ENCODE results near the gene TMEM38A.

Gene TMEM38A

DNA sequence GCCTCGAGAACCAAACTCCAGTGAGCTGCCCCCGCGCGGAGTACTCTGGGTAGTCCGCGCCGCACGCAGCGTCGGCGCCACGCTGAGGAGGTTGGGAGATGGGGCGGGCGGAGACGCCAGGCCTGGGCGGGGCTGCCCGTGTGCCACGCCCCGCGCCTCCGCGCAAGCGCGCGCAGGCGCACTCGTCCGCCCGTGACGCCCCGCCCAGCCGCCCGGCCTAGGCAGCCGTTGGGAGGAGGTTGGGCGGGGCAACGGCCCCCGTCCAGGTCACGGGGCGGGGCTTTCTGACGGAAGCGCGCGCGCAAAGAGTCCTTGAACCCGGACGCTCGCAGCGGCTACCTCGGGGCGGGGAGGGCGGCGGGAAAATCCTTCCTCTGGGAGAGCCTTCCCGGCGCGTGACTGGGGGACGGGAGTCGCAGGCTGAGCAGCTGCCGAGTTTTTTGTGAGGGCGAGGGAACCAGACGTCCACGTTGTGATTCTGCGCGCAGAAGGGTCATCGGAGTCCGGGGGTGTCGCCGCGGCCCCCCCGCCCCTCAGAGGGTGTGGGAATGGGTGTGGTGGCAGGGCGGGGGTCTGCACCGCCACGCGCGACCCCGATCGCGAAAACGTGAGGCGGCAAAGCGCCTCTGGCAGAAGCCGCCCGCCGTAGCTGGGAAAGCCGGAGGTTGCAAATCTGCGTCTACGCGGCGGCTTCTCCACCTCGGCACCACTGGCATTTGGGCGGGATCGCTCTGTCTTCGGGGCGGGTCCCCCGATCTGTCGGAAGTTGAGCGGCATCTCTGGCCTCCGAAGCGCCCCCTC, 32.6 kb upstream of the TMEM38A start, which contains the start of gene MED26:
Gene MED26, minus strand, starts transcription at position 22 of the 801 bp plus-strand sequence. CDS start 261 bp downstream, outside the sequence.
- Histone ChIP-seq H3K36me3 (ENCODE audit: control insufficient read depth in 2 of 2, insufficient read depth in 1 of 2, low read length in 2 of 2) (peaks cover 7 to 39% of the 10 kb centered on the region in 2 experiments; a peak in 2 of 3 replicates), H3K9me3 (ENCODE audit: control insufficient read depth, insufficient read depth, low read depth, low read length) (no peaks in the 10 kb centered on the region), H3K4me1 (ENCODE audit: control insufficient read depth, insufficient read depth, low read length) (no peaks in the 10 kb centered on the region), H3K4me3 (ENCODE audit: low read depth, low read length) (peak within 1 kb of the TSS; percentile 89), H3K27ac (ENCODE audit: extremely low read depth, low read depth, low read length) (peak within 1 kb of the TSS; percentile 92)
- ChIA-PET CTCF (interaction anchor here (0.6 kb wide), 3 partner anchors 12 to 429 kb away, joined by 3 read pairs; no protein-coding TSS in a partner anchor), POLR2A (interaction anchor here (0.6 to 3.1 kb wide), 19 partner anchors 10 to 519 kb away, joined by 3 to 20 read pairs (median 6); partner anchors contain the start of genes C19orf44, CALR3, SLC35E1 and SMIM7)
- TF ChIP-seq, protein P1, sequence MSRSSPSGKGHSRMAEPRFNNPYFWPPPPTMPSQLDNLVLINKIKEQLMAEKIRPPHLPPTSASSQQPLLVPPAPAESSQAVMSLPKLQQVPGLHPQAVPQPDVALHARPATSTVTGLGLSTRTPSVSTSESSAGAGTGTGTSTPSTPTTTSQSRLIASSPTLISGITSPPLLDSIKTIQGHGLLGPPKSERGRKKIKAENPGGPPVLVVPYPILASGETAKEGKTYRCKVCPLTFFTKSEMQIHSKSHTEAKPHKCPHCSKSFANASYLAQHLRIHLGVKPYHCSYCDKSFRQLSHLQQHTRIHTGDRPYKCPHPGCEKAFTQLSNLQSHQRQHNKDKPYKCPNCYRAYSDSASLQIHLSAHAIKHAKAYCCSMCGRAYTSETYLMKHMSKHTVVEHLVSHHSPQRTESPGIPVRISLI (tag by site-specific recombination; IDR thresholded peaks at IDR 0.05) = peak; percentile 79
- TF ChIP-seq GLI4 (tag by site-specific recombination; IDR thresholded peaks at IDR 0.05) = peak; percentile 53; the same call in 1 of the 2 replicates
- TF ChIP-seq OVOL3 (tag by site-specific recombination; IDR thresholded peaks at IDR 0.05) = peak; percentile 50; the same call in 1 of the 2 replicates
- TF ChIP-seq KLF7 (tag by site-specific recombination; IDR thresholded peaks at IDR 0.05; ENCODE audit: borderline replicate concordance) = peak; percentile 80
- peak; percentile 70 for TF ChIP-seq ZBTB8A (tag by site-specific recombination; IDR thresholded peaks at IDR 0.05)
- TF ChIP-seq, protein P2, sequence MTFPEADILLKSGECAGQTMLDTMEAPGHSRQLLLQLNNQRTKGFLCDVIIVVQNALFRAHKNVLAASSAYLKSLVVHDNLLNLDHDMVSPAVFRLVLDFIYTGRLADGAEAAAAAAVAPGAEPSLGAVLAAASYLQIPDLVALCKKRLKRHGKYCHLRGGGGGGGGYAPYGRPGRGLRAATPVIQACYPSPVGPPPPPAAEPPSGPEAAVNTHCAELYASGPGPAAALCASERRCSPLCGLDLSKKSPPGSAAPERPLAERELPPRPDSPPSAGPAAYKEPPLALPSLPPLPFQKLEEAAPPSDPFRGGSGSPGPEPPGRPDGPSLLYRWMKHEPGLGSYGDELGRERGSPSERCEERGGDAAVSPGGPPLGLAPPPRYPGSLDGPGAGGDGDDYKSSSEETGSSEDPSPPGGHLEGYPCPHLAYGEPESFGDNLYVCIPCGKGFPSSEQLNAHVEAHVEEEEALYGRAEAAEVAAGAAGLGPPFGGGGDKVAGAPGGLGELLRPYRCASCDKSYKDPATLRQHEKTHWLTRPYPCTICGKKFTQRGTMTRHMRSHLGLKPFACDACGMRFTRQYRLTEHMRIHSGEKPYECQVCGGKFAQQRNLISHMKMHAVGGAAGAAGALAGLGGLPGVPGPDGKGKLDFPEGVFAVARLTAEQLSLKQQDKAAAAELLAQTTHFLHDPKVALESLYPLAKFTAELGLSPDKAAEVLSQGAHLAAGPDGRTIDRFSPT (tag by site-specific recombination; IDR thresholded peaks at IDR 0.05) = peak; percentile 36; the same call in 1 of the 2 replicates
- TF ChIP-seq, protein P3, sequence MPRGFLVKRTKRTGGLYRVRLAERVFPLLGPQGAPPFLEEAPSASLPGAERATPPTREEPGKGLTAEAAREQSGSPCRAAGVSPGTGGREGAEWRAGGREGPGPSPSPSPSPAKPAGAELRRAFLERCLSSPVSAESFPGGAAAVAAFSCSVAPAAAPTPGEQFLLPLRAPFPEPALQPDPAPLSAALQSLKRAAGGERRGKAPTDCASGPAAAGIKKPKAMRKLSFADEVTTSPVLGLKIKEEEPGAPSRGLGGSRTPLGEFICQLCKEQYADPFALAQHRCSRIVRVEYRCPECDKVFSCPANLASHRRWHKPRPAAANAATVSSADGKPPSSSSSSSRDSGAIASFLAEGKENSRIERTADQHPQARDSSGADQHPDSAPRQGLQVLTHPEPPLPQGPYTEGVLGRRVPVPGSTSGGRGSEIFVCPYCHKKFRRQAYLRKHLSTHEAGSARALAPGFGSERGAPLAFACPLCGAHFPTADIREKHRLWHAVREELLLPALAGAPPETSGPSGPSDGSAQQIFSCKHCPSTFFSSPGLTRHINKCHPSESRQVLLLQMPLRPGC (tag by site-specific recombination; IDR thresholded peaks at IDR 0.05) = peak; percentile 83; the same call in 1 of the 2 replicates
- TF ChIP-seq ZNF660 (tag by site-specific recombination; IDR thresholded peaks at IDR 0.05) = 0 out of 2 replicates have a peak, but pooled peaks have one; percentile 7
- TF ChIP-seq, protein P4, sequence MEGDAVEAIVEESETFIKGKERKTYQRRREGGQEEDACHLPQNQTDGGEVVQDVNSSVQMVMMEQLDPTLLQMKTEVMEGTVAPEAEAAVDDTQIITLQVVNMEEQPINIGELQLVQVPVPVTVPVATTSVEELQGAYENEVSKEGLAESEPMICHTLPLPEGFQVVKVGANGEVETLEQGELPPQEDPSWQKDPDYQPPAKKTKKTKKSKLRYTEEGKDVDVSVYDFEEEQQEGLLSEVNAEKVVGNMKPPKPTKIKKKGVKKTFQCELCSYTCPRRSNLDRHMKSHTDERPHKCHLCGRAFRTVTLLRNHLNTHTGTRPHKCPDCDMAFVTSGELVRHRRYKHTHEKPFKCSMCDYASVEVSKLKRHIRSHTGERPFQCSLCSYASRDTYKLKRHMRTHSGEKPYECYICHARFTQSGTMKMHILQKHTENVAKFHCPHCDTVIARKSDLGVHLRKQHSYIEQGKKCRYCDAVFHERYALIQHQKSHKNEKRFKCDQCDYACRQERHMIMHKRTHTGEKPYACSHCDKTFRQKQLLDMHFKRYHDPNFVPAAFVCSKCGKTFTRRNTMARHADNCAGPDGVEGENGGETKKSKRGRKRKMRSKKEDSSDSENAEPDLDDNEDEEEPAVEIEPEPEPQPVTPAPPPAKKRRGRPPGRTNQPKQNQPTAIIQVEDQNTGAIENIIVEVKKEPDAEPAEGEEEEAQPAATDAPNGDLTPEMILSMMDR (tag by site-specific recombination; IDR thresholded peaks at IDR 0.05) = no peak
- no peak for TF ChIP-seq ZNF548 (tag by site-specific recombination; IDR thresholded peaks at IDR 0.05)
- TF ChIP-seq, protein P5, sequence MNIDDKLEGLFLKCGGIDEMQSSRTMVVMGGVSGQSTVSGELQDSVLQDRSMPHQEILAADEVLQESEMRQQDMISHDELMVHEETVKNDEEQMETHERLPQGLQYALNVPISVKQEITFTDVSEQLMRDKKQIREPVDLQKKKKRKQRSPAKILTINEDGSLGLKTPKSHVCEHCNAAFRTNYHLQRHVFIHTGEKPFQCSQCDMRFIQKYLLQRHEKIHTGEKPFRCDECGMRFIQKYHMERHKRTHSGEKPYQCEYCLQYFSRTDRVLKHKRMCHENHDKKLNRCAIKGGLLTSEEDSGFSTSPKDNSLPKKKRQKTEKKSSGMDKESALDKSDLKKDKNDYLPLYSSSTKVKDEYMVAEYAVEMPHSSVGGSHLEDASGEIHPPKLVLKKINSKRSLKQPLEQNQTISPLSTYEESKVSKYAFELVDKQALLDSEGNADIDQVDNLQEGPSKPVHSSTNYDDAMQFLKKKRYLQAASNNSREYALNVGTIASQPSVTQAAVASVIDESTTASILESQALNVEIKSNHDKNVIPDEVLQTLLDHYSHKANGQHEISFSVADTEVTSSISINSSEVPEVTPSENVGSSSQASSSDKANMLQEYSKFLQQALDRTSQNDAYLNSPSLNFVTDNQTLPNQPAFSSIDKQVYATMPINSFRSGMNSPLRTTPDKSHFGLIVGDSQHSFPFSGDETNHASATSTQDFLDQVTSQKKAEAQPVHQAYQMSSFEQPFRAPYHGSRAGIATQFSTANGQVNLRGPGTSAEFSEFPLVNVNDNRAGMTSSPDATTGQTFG (tag by site-specific recombination; IDR thresholded peaks at IDR 0.05; ENCODE audit: borderline replicate concordance) = peak; percentile 47; the same call in 1 of the 2 replicates
- TF ChIP-seq, protein P6, sequence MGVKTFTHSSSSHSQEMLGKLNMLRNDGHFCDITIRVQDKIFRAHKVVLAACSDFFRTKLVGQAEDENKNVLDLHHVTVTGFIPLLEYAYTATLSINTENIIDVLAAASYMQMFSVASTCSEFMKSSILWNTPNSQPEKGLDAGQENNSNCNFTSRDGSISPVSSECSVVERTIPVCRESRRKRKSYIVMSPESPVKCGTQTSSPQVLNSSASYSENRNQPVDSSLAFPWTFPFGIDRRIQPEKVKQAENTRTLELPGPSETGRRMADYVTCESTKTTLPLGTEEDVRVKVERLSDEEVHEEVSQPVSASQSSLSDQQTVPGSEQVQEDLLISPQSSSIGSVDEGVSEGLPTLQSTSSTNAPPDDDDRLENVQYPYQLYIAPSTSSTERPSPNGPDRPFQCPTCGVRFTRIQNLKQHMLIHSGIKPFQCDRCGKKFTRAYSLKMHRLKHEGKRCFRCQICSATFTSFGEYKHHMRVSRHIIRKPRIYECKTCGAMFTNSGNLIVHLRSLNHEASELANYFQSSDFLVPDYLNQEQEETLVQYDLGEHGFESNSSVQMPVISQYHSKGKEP (tag by site-specific recombination; IDR thresholded peaks at IDR 0.05) = peak; percentile 15; the same call in 1 of the 2 replicates
- peak; percentile 86; the same call in 1 of the 2 replicates for TF ChIP-seq ZFP37 (tag by site-specific recombination; IDR thresholded peaks at IDR 0.05)
- peak; percentile 82 for TF ChIP-seq ZSCAN23 (tag by site-specific recombination; IDR thresholded peaks at IDR 0.05)
- no peak for TF ChIP-seq SCRT2 (tag by site-specific recombination; IDR thresholded peaks at IDR 0.05)
- peak; percentile 37; the same call in 1 of the 2 replicates for TF ChIP-seq GFI1B (tag by site-specific recombination; IDR thresholded peaks at IDR 0.05)
- peak; percentile 59 for TF ChIP-seq ZNF561 (tag by site-specific recombination; IDR thresholded peaks at IDR 0.05; ENCODE audit: borderline replicate concordance)
- TF ChIP-seq, protein P7, sequence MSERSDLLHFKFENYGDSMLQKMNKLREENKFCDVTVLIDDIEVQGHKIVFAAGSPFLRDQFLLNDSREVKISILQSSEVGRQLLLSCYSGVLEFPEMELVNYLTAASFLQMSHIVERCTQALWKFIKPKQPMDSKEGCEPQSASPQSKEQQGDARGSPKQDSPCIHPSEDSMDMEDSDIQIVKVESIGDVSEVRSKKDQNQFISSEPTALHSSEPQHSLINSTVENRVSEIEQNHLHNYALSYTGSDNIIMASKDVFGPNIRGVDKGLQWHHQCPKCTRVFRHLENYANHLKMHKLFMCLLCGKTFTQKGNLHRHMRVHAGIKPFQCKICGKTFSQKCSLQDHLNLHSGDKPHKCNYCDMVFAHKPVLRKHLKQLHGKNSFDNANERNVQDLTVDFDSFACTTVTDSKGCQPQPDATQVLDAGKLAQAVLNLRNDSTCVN (tag by site-specific recombination; optimal IDR thresholded peaks at IDR 0.05) = peak; percentile 97
- TF ChIP-seq, protein P8, sequence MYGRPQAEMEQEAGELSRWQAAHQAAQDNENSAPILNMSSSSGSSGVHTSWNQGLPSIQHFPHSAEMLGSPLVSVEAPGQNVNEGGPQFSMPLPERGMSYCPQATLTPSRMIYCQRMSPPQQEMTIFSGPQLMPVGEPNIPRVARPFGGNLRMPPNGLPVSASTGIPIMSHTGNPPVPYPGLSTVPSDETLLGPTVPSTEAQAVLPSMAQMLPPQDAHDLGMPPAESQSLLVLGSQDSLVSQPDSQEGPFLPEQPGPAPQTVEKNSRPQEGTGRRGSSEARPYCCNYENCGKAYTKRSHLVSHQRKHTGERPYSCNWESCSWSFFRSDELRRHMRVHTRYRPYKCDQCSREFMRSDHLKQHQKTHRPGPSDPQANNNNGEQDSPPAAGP (tag by site-specific recombination; IDR thresholded peaks at IDR 0.05) = peak; percentile 95
- peak; percentile 98 for TF ChIP-seq IKZF3 (tag by site-specific recombination; IDR thresholded peaks at IDR 0.05)
- peak; percentile 90 for TF ChIP-seq ZNF324 (tag by site-specific recombination; IDR thresholded peaks at IDR 0.05)
- TF ChIP-seq SP2 (tag by site-specific recombination; IDR thresholded peaks at IDR 0.05) = peak; percentile 84

Measured in HEK293 (cell line).